Gastrocnemius medialis (tissue), 4 donors: Measurements from ENCODE around the gene DIO3.

ENCODE experiments used
- CTCF ChIP-seq, 5 experiments: fragments of 450-650 bp in 3 of 5; fragments of 200-600 bp in 2 of 5; sonication (generic) in 2 of 5; IDR thresholded peaks in 4 of 5; conservative IDR thresholded peaks in 1 of 5; 1 replicate in 4 of 5; 2 replicates in 1 of 5; pipeline ENCODE4 v1.5.1; 2016 to 2019; ENCODE audit warnings: antibody characterized with exemption in 5 of 5, mild to moderate bottlenecking in 3 of 5, moderate library complexity in 3 of 5
- POLR2A ChIP-seq, 2 donors: fragments of 450-650 bp; IDR thresholded peaks; one replicate each; pipeline ENCODE4 v1.6.1; 2017; ENCODE audit warnings: antibody characterized with exemption in 2 of 2, mild to moderate bottlenecking in 2 of 2, moderate library complexity in 2 of 2

GRCh38 chr14:101556131-101556530 is 5.2 kb upstream of the DIO3 start:
- TF ChIP-seq CTCF (IDR thresholded peaks at IDR 0.05 in 4 of 5, conservative IDR thresholded peaks at IDR 0.05 in 1 of 5) (no peak), POLR2A (IDR thresholded peaks at IDR 0.05) (no peak)
